K562 (cell line): Measurements from ENCODE around the gene ASPA. TPM values are rescaled to one million over a fixed set of nuclear protein-coding genes. Genes with fewer than 3 reads are reported as not detected.

ENCODE experiments used
- ATF1 ChIP-seq, 2 experiments: fragments of 450-650 bp in 1 of 2; IDR thresholded peaks; 2 replicates each; pipeline ENCODE4 v1.6.1; 2016; ENCODE audit warnings: missing compliant biosample characterization in 1 of 2, missing genetic modification characterization in 1 of 2
- DACH1 ChIP-seq: fragments of 450-650 bp; IDR thresholded peaks from 2 replicates; pipeline ENCODE4 v1.6.1; 2018; ENCODE audit not compliant: partially characterized antibody
- HNRNPH1 ChIP-seq: fragments of 200-400 bp; formaldehyde crosslinking; optimal IDR thresholded peaks from 2 replicates; pipeline ENCODE3; 2017; ENCODE audit warnings: low read depth, mild to moderate bottlenecking, low read length, moderate library complexity
- MYC ChIP-seq, 2 experiments: fragments of 250-450 bp in 1 of 2; sonication (Bioruptor Pico) in 1 of 2; IDR thresholded peaks; 2 replicates each; pipeline versions ENCODE4 v1.5.1 to v1.6.1; 2012 to 2021; ENCODE audit warnings: low read depth in 2 of 2, borderline replicate concordance in 1 of 2, improper control_type of control experiment in 1 of 2, low read length in 1 of 2, mild to moderate bottlenecking in 1 of 2, moderate library complexity in 1 of 2
- RFX7 ChIP-seq: fragments of 250-450 bp; sonication (Bioruptor Pico); IDR thresholded peaks from 2 replicates; pipeline ENCODE4 v1.5.1; 2021; ENCODE audit warnings: mild to moderate bottlenecking
- ZNF224 ChIP-seq: sonication (generic); formaldehyde crosslinking; IDR thresholded peaks from 2 replicates; pipeline ENCODE4 v1.8.0; 2022; ENCODE audit warnings: mild to moderate bottlenecking, missing genetic modification reagents
- ZNF274 ChIP-seq: IDR thresholded peaks from 2 replicates; pipeline ENCODE4 v1.6.1; 2011; ENCODE audit warnings: low read depth, mild to moderate bottlenecking, low read length, moderate library complexity, borderline replicate concordance
- polyA plus RNA-seq, 8 experiments: library from polyadenylated mRNA; depleted of rRNA in 4 of 8; stranded (reverse) in 5 of 8; unstranded in 3 of 8; fragments of >200 nt; fragmentation: Nextera tagmentation in 2 of 8; fragmentation: Illumina TruSeq in 1 of 8; extraction: Ambion mirVana in 2 of 8; extraction: Trizol in 1 of 8; gene quantifications; 2 replicates each; pipeline versions ENCODE4 v1.2.1 to v1.2.3, GENCODE V29; 2011 to 2014; ENCODE audit warnings: inconsistent platforms in 1 of 8, missing spikeins in 1 of 8
- total RNA-seq, 7 experiments: library from RNA; depleted of rRNA in 6 of 7; stranded (reverse); fragments of >200 nt in 6 of 7; fragmentation: Illumina TruSeq in 2 of 7; extraction: Trizol in 2 of 7; gene quantifications; 2 replicates each; pipeline versions ENCODE4 v1.2.1 to v1.2.3, GENCODE V29; 2011 to 2021; ENCODE audit warnings: low replicate concordance in 1 of 7
- TF ChIP-seq, protein P1 (sequence below): IDR thresholded peaks from 2 replicates; pipeline ENCODE4 v1.6.1; 2014; ENCODE audit warnings: antibody characterized with exemption
- TF ChIP-seq, protein P2 (sequence below): fragments of 450-650 bp; IDR thresholded peaks from 2 replicates; pipeline ENCODE4 v1.6.1; 2014; ENCODE audit warnings: low read depth, mild to moderate bottlenecking, moderate library complexity, borderline replicate concordance

Gene ASPA
- total and polyA plus RNA-seq, 9 of the 15 experiments (the other 6 are each of a cell fraction or from before 2014, with no cell fraction given): not detected

DNA sequence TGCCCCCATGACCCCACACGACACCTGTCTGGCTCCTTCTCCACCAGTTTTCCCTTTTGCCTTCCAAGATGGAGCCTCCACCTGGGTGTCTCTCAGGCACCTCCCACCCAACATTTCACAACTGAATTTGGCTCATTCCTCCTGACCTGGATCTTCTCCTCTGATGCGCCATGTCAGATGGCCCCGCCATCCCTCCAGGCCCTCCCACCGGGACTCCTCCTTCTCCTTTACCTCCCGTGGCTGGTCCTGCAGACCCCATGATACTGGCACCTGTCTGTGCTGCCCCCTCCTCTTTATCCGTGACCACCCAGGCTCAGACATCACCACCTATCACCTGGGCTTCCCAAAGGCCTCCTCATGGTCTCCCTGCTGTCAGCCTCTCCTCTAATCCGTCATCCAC is 77.1 kb downstream of the ASPA start (continued):
- TF ChIP-seq, protein P1, sequence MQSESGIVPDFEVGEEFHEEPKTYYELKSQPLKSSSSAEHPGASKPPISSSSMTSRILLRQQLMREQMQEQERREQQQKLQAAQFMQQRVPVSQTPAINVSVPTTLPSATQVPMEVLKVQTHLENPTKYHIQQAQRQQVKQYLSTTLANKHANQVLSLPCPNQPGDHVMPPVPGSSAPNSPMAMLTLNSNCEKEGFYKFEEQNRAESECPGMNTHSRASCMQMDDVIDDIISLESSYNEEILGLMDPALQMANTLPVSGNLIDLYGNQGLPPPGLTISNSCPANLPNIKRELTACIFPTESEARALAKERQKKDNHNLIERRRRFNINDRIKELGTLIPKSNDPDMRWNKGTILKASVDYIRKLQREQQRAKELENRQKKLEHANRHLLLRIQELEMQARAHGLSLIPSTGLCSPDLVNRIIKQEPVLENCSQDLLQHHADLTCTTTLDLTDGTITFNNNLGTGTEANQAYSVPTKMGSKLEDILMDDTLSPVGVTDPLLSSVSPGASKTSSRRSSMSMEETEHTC: no peak
- TF ChIP-seq HNRNPH1 (no peak), MYC (IDR thresholded peaks at IDR 0.05; ENCODE audit: low read depth, low read length) (no peak), MYC (CRISPR knock-in tag; IDR thresholded peaks at IDR 0.05; ENCODE audit: borderline replicate concordance, low read depth) (no peak), RFX7 (CRISPR knock-in tag) (no peak), ATF1 (CRISPR knock-in tag; IDR thresholded peaks at IDR 0.05) (no peak), ATF1 (tag; IDR thresholded peaks at IDR 0.05) (no peak), DACH1 (no peak), ZNF274 (no peak), ZNF224 (CRISPR knock-in tag) (no peak)
- TF ChIP-seq, protein P2, sequence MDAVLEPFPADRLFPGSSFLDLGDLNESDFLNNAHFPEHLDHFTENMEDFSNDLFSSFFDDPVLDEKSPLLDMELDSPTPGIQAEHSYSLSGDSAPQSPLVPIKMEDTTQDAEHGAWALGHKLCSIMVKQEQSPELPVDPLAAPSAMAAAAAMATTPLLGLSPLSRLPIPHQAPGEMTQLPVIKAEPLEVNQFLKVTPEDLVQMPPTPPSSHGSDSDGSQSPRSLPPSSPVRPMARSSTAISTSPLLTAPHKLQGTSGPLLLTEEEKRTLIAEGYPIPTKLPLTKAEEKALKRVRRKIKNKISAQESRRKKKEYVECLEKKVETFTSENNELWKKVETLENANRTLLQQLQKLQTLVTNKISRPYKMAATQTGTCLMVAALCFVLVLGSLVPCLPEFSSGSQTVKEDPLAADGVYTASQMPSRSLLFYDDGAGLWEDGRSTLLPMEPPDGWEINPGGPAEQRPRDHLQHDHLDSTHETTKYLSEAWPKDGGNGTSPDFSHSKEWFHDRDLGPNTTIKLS: no peak

Other genes with a start within 250 kb of the ASPA start
Only the 7 nearest of the 14 such genes appear.
- not detected in 2 replicates for gene OR3A2, start 89.7 kb upstream of the ASPA start, total RNA-seq (2014; rRNA removed)
- gene OR3A2, start 89.7 kb upstream of the ASPA start, total RNA-seq (2014; rRNA removed; fragmentation: Illumina TruSeq; extraction: Trizol): not detected in 2 replicates
- not detected in 2 replicates for gene OR3A2, start 89.7 kb upstream of the ASPA start, total RNA-seq (2015; rRNA removed; fragmentation: Illumina TruSeq; extraction: Trizol)
- gene OR3A2, start 89.7 kb upstream of the ASPA start, total RNA-seq (2021): not detected in 2 replicates
- not detected in 2 replicates for gene OR3A2, start 89.7 kb upstream of the ASPA start, polyA plus RNA-seq (2011; rRNA removed)
- gene OR3A2, start 89.7 kb upstream of the ASPA start, polyA plus RNA-seq (2014; fragmentation: Illumina TruSeq; extraction: Trizol): not detected in 2 replicates
- gene OR3A2, start 89.7 kb upstream of the ASPA start, polyA plus RNA-seq (2014; fragmentation: Nextera tagmentation; extraction: Ambion mirVana): not detected
- not detected in 2 replicates for gene OR3A2, start 89.7 kb upstream of the ASPA start, polyA plus RNA-seq (2014; rRNA removed)
- not detected in 2 replicates for gene OR1E1, start 77.6 kb upstream of the ASPA start, total RNA-seq (2014; rRNA removed)
- gene OR1E1, start 77.6 kb upstream of the ASPA start, total RNA-seq (2014; rRNA removed; fragmentation: Illumina TruSeq; extraction: Trizol): not detected in 2 replicates
- not detected in 2 replicates for gene OR1E1, start 77.6 kb upstream of the ASPA start, total RNA-seq (2015; rRNA removed; fragmentation: Illumina TruSeq; extraction: Trizol)
- gene OR1E1, start 77.6 kb upstream of the ASPA start, total RNA-seq (2021): not detected in 2 replicates
- not detected in 2 replicates for gene OR1E1, start 77.6 kb upstream of the ASPA start, polyA plus RNA-seq (2011; rRNA removed)
- gene OR1E1, start 77.6 kb upstream of the ASPA start, polyA plus RNA-seq (2014; fragmentation: Illumina TruSeq; extraction: Trizol): not detected in 2 replicates
- gene OR1E1, start 77.6 kb upstream of the ASPA start, polyA plus RNA-seq (2014; fragmentation: Nextera tagmentation; extraction: Ambion mirVana): not detected
- gene OR1E1, start 77.6 kb upstream of the ASPA start, polyA plus RNA-seq (2014; rRNA removed): not detected in 2 replicates
- not detected in 2 replicates for gene OR3A3, start 64.6 kb upstream of the ASPA start, total RNA-seq (2014; rRNA removed)
- gene OR3A3, start 64.6 kb upstream of the ASPA start, total RNA-seq (2014; rRNA removed; fragmentation: Illumina TruSeq; extraction: Trizol): not detected in 2 replicates
- not detected in 2 replicates for gene OR3A3, start 64.6 kb upstream of the ASPA start, total RNA-seq (2015; rRNA removed; fragmentation: Illumina TruSeq; extraction: Trizol)
- gene OR3A3, start 64.6 kb upstream of the ASPA start, total RNA-seq (2021): not detected in 2 replicates
- gene OR3A3, start 64.6 kb upstream of the ASPA start, polyA plus RNA-seq (2011; rRNA removed): not detected in 2 replicates
- not detected in 2 replicates for gene OR3A3, start 64.6 kb upstream of the ASPA start, polyA plus RNA-seq (2014; fragmentation: Illumina TruSeq; extraction: Trizol)
- gene OR3A3, start 64.6 kb upstream of the ASPA start, polyA plus RNA-seq (2014; fragmentation: Nextera tagmentation; extraction: Ambion mirVana): not detected
- not detected in 2 replicates for gene OR3A3, start 64.6 kb upstream of the ASPA start, polyA plus RNA-seq (2014; rRNA removed)
- not detected in 2 replicates for gene OR1E2, start 42.2 kb upstream of the ASPA start, total RNA-seq (2014; rRNA removed)
- gene OR1E2, start 42.2 kb upstream of the ASPA start, total RNA-seq (2014; rRNA removed; fragmentation: Illumina TruSeq; extraction: Trizol): not detected in 2 replicates
- gene OR1E2, start 42.2 kb upstream of the ASPA start, total RNA-seq (2015; rRNA removed; fragmentation: Illumina TruSeq; extraction: Trizol): not detected in 2 replicates
- gene OR1E2, start 42.2 kb upstream of the ASPA start, total RNA-seq (2021): not detected in 2 replicates
- not detected in 2 replicates for gene OR1E2, start 42.2 kb upstream of the ASPA start, polyA plus RNA-seq (2011; rRNA removed)
- gene OR1E2, start 42.2 kb upstream of the ASPA start, polyA plus RNA-seq (2014; fragmentation: Illumina TruSeq; extraction: Trizol): not detected in 2 replicates
- gene OR1E2, start 42.2 kb upstream of the ASPA start, polyA plus RNA-seq (2014; fragmentation: Nextera tagmentation; extraction: Ambion mirVana): not detected
- not detected in 2 replicates for gene OR1E2, start 42.2 kb upstream of the ASPA start, polyA plus RNA-seq (2014; rRNA removed)
- 0.16 and 0.18 TPM in 2 replicates for gene SPATA22, start 4.2 kb upstream of the ASPA start, total RNA-seq (2014; rRNA removed)
- 0.44 and 0.73 TPM in 2 replicates for gene SPATA22, start 4.2 kb upstream of the ASPA start, total RNA-seq (2014; rRNA removed; fragmentation: Illumina TruSeq; extraction: Trizol)
- 0.33 and 0.38 TPM in 2 replicates for gene SPATA22, start 4.2 kb upstream of the ASPA start, total RNA-seq (2015; rRNA removed; fragmentation: Illumina TruSeq; extraction: Trizol)
- 0.33 TPM in 1 of 2 replicates, not detected in the other for gene SPATA22, start 4.2 kb upstream of the ASPA start, total RNA-seq (2021)
- 0.17 TPM in 1 of 2 replicates, not detected in the other for gene SPATA22, start 4.2 kb upstream of the ASPA start, polyA plus RNA-seq (2011; rRNA removed)
- gene SPATA22, start 4.2 kb upstream of the ASPA start, polyA plus RNA-seq (2014; fragmentation: Illumina TruSeq; extraction: Trizol): 0.62 and 0.77 TPM in 2 replicates
- under 1 TPM; 0.48 to 0.66 TPM for gene SPATA22, start 4.2 kb upstream of the ASPA start, polyA plus RNA-seq (2014; fragmentation: Nextera tagmentation; extraction: Ambion mirVana)
- gene SPATA22, start 4.2 kb upstream of the ASPA start, polyA plus RNA-seq (2014; rRNA removed): 0.36 and 0.53 TPM in 2 replicates
- gene TRPV3, start 81.8 kb downstream of the ASPA start, total RNA-seq (2014; rRNA removed): 0.09 TPM in 1 of 2 replicates, not detected in the other
- 0.07 and 0.10 TPM in 2 replicates for gene TRPV3, start 81.8 kb downstream of the ASPA start, total RNA-seq (2014; rRNA removed; fragmentation: Illumina TruSeq; extraction: Trizol)
- gene TRPV3, start 81.8 kb downstream of the ASPA start, total RNA-seq (2015; rRNA removed; fragmentation: Illumina TruSeq; extraction: Trizol): 0.11 TPM in 2 replicates
- gene TRPV3, start 81.8 kb downstream of the ASPA start, total RNA-seq (2021): 0.11 and 0.18 TPM in 2 replicates
- gene TRPV3, start 81.8 kb downstream of the ASPA start, polyA plus RNA-seq (2011; rRNA removed): 0.09 and 0.22 TPM in 2 replicates
- 0.08 and 0.10 TPM in 2 replicates for gene TRPV3, start 81.8 kb downstream of the ASPA start, polyA plus RNA-seq (2014; fragmentation: Illumina TruSeq; extraction: Trizol)
- gene TRPV3, start 81.8 kb downstream of the ASPA start, polyA plus RNA-seq (2014; fragmentation: Nextera tagmentation; extraction: Ambion mirVana): under 1 TPM in 1 of 2 experiments, not detected in 1; 0.03 TPM
- gene TRPV3, start 81.8 kb downstream of the ASPA start, polyA plus RNA-seq (2014; rRNA removed): 0.42 and 0.55 TPM in 2 replicates
- gene TRPV1, start 133.4 kb downstream of the ASPA start, total RNA-seq (2014; rRNA removed): 0.08 TPM in 1 of 2 replicates, not detected in the other
- gene TRPV1, start 133.4 kb downstream of the ASPA start, total RNA-seq (2014; rRNA removed; fragmentation: Illumina TruSeq; extraction: Trizol): 0.11 TPM in 1 of 2 replicates, not detected in the other
- gene TRPV1, start 133.4 kb downstream of the ASPA start, total RNA-seq (2015; rRNA removed; fragmentation: Illumina TruSeq; extraction: Trizol): 0.15 TPM in 1 of 2 replicates, not detected in the other
- 0.11 and 0.20 TPM in 2 replicates for gene TRPV1, start 133.4 kb downstream of the ASPA start, total RNA-seq (2021)
- gene TRPV1, start 133.4 kb downstream of the ASPA start, polyA plus RNA-seq (2011; rRNA removed): 0.12 and 0.18 TPM in 2 replicates
- 0.09 and 0.12 TPM in 2 replicates for gene TRPV1, start 133.4 kb downstream of the ASPA start, polyA plus RNA-seq (2014; fragmentation: Illumina TruSeq; extraction: Trizol)
- gene TRPV1, start 133.4 kb downstream of the ASPA start, polyA plus RNA-seq (2014; fragmentation: Nextera tagmentation; extraction: Ambion mirVana): under 1 TPM in 1 of 2 experiments, not detected in 1; 0.01 TPM
- gene TRPV1, start 133.4 kb downstream of the ASPA start, polyA plus RNA-seq (2014; rRNA removed): 0.09 and 0.12 TPM in 2 replicates